NCI-H2227 (cell line): ENCODE results near the gene ID2.

Experiments
- DNase-seq: peaks from one replicate; lab custom pipeline; 2025; ENCODE audit not compliant: unreplicated experiment; lab: John Stamatoyannopoulos, UW

Gene ID2

DNA sequence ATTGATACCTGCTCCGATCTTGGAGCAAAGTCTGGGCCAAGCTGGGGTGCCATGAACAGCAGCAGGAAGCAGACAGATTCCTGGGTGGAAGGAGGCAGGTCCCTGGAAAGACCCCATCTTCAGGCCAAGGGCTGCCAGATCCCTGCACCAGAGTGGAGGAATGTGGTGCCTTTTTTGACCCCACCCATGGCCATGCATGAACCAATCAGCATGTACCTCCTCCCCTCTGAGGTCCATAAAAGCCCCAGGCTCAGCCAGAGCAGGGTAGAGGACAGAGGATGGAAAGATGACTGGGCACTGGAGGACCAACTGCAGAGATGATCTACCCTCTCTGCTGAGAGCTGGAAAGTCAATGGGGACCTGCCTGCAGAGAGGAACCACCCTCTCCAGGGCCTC lies 34.4 kb upstream of the ID2 start:
- no peak for DNase-seq

DNA sequence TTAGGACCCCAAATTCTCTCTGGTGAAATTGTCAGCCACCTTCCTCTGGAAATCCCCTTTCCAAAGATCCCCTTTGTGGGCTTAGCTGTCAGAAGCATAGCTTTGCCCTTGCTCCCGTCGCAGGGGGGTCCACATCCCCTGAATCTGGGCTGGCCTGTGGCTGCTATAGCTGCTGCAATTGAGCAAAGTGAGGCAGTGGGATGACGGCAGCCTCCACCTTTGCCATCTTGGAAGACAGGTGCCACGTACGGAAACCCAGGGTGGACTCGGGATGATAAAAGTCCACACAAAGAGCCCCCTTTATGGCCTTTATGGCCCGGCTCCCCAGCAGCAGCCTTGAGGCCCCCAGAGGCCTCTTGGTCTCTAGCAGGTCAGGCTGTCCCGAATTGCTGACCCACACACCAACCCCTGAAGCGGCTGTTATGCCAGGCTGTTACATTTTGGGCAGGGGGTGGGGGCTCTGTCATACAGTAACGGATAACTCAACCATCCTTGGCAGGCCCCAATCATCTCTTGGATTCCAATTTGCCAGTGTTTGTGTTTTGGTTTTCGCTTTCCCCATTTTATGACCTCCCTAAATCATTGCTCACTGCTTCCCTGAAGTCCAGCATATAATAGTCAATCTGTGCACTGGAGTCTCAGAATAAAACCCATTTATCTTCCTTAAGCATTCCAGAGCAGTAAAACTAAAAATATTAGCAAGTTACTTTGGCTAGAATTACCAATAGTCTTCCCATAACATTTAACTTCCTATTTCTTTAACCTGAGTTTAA lies 33.2 kb upstream of the ID2 start:
- DNase-seq = no peak

DNA sequence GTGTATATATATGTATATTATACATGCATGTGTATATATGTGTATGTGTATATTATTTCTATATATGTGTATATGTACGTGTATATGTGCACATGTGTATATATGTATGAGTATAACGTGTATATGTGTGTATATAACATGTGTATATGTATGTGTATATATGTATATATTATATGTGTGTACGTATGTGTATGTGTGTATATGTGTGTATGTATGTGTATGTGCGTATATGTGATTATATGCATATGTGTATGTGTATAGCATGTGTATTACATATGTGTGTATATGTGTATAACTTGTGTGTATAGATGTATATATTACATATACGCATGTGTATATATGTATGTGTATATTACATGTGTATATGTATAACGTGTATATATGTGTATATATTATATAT lies 32.1 kb upstream of the ID2 start:
- no peak for DNase-seq

DNA sequence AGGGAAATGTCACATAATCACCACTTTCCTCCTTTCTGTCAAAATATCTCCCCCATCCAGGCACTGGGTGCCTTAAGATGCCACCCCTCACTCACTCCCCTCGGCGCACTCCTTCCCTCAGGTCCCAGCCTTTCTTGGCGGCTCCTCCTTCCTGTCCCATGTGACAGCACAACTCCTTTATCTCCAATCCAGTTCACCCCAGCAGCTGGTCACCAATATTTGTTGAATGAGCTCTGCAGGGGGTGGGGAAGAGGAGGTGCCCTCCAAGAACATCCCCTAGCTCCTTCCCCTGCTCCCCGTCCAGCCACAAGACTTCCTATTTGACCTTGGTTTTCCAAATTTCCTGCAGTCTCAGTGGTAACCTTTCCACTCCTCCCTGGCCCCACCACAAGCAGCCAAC lies 31.6 kb upstream of the ID2 start:
- no peak for DNase-seq

DNA sequence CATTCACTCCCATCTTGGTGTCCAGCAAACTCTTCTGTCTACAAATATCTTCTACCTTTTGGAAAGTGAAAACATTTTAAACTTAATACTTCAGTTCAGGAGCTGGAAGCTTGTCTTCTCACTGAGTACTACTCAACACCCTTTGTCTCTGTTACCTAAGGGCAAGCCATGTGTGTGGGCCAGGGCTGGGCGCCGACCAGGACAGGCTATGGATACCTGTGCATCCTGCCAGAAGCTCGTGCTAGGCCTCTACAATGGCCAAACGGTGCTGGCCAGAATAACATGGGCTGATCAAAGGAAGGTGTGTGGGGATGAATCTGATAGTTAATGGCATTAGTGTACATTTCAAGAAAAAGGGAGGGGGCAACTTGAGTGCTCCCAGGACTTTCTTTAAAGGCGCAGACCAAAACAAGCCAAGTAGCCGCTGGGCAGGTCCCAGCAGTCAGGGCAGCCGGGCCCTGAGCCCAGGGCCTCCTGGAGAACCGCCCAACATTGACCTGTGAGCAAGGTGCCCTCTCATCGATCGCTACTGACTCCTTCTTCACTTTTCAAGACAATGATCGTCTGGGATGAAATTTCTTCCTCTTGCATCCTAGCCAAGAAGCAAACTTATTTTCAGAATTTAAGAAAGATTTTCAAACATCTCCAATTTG lies 29.0 kb upstream of the ID2 start:
- DNase-seq = no peak

DNA sequence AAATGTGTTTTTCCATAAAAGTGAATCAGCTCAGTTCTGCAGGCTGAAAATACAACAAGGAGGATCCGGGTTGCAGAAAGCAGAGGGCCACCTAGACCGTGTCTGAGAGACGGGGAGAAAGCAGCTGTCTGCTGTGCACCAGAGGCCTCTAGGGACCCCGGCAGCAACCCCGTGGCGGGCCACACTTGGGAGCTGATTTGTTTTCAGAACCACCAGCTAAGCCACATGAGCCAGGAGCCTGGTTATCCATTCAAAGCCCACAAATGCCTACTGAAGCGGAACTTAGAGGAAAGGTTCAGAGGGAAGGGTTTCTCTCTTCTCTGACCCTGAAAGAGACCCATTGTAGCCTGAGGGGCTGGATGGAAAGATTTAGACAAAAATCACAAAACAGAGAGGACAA lies 28.4 kb upstream of the ID2 start:
- DNase-seq = no peak

DNA sequence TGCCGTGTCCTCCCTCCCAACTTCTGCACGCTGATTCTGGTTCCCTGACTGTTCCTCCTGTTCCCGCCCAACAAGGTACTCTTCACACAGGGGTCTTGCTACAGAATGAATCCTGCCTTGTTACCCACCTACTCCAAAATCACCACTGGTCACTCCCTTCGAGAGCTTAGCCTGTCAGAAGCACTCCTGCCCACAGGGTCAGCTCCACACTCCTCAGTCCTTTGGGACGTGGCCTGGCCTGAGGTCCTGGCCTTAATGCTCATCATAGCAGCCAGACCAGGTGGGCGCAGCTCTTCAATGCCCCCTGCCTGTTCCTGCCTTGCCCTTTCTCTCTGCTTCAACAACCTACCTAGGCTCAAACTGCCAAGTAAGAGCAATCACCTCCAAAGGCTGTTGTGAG lies 27.8 kb upstream of the ID2 start:
- no peak for DNase-seq

DNA sequence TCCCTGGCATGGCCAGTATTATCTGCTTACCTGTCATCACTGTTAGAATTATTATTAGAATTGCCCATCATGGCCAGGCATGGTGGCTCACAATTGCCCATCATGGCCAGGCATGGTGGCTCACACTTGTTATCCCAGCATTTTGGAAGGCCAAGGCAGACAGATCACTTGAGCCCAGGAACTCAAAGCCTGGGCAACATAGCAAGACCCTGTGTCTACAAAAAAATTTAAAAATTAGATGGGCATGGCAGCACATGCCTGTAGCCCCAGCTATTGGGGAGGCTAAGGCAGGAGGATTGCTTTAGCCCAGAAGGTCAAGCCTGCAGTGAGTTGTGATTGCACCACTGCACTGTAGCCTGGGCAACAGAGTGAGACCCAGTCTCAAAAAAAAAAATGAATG lies 27.4 kb upstream of the ID2 start:
- no peak for DNase-seq

DNA sequence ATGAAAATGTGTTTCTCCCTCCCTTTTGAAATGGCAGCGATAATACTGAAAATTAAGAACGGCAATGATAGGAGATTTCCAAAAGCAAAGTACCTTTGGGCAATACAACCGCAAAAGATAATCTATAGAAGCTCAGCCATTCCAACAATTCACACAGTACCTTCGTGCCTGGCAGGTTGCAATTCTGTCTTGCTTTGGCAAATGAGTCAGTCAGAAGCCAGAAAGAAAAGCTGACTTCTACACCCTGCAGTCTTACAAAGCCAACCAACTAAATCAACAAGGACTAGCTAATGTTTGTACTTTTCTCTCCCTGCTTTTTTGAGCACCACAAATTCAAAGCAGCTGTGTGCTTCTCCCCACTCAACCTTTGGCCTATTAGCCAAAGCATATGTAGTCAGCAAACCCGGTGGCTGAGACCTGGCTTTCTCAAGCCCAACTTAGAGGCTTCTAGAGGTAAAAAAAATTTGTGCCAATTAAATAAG lies 25.7 kb upstream of the ID2 start:
- no peak for DNase-seq

DNA sequence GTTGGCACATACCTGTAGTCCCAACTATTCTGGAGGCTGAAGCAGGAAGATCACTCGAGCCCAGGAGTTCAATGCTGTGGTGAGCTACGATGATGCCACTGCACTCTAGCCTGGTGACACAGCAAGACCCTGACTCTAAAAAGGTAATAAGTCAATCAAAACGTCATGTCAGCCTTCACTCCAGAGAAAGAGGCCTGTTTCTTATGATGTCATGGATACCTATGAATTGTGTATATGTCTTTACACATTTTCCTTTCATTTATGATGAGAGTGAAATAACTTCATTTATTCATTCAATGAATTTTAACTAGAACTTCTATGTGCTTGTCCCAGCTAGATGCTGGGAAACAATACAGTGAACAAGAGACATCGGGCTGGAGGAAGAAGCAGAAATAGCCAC lies 25.0 kb upstream of the ID2 start:
- DNase-seq = no peak

DNA sequence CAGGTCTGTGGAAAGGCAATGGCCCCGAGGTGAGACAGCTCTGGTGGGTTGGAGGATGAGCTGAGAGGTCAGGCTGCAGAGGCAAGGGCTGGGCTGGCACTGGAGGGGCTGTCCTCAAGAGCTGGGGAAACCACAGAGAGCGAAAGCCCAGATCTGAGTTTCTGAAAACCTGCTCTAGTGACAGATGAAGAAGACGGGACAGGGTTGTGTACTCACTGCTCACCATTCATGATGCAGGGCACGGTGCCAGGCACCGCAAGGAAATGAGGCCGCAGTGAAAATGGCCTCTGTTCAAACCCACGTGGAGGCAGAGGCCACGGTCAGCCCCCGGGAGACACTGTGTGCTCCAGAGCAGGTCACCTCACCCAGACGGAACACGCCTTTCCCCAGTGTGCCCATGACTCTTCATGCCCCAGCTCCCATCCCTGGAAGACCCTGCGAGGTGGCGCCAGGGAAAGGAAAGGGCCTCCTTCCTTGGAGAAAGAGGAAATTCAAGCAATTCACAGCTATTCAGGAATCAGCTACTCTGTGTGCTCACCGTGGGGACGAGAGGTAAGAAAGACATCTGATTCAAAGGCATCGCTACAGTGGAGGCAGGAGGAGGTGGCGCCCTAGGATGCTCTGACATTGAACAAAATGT lies 24.3 kb upstream of the ID2 start:
- DNase-seq = no peak

DNA sequence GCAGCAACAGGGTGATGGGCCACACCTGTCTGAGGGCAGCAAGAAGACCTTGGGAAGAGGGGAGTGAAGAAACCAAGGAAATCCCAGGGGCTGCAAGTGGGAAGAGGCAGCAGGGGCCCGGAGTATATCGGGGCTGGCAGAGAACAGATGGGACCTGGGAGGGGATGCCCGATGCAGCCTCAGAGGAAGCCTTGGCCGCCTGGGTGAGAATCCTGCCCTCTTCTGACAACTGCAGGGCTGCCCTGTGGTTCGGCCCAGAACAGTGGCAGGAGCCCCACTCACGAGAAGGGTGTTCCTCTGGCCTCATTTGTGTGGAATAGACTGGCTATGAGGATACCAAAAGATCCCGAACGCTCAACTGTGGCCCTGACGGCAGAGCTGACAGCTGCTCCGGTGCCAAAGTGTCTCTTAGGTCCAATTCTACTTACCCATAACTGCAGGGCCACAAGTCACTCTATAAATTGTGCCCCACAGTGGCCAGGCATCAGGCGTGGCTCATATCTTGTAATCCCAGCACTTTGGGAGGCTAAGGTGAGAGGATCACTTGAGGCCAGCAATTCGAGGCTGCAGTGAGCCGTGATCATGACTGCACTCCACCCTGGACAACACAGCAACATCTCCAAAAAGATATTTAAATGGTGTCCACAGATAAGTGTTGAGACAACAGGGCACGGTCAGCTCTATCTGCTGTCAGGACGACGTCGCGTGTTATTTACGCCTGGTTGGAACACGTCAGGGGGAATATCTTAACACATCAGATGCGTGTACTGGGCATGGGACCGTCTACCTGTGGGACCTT lies 23.6 kb upstream of the ID2 start:
- DNase-seq = no peak

DNA sequence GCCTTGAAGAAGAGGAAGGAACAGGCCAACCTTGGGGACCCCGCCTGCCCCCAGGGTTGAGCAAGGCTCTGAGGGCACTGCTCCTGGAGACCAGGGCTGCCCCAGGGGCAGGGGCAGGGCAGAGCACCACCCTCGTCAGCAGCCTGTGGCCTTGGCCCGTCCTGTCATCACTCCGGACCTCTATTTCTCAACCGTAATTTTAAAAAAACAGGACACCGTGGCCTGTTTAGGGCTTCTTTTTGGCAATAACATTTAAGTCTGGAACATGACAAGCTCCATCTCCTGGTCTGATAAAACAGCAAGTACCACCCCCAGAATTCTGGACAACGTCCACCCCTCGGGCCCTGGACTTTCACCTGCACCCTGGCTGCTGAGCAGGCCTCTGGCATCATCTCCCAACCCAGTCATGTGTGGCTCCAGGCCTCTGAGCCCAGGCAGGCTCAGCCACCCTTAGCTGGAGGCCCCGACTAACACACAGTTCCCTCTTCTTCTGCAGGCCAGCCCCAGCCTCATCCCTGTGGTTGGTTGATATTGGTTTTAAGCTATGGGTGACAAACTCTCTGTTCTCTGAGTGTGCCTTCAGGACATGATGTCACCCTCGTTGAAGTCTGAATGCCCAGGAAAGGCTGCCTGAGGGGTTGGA lies 22.6 kb upstream of the ID2 start:
- no peak for DNase-seq

DNA sequence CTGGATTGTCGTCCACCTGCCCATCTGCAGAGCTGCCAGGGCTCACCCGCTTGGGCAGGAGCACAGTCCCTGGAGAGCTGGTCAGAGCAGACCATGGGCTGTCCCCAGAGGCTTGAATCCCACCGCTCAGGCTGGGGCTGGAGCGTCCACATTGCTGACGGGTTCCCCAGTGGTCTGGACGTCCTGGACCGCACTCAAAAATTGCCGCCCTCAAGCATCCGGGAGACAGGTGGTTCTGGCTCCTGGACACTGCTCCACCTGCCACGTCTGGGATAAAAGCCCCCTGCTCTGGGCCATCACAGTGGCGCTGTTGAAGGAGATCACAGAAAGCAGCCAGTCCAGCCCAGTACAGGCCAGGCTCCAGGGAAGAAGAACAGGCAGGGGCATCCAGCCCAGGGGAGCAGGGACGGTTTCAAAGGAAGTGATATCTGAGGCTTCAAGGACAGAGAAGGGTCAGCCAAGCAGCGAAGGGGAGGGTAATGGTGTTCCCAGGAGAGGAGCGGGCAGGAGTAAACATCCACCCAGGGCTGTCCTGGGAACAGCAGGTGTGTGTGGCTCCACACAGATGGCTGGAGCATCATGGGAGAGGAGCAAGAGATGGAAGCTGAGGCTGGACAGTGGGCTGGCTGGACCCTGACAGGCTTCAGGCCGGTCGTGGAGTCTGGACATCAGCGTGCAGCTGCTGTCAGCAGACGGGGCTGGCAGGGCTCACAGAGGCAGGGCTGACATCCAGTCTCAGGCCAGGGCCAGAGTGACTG lies 21.9 kb upstream of the ID2 start:
- DNase-seq = no peak

DNA sequence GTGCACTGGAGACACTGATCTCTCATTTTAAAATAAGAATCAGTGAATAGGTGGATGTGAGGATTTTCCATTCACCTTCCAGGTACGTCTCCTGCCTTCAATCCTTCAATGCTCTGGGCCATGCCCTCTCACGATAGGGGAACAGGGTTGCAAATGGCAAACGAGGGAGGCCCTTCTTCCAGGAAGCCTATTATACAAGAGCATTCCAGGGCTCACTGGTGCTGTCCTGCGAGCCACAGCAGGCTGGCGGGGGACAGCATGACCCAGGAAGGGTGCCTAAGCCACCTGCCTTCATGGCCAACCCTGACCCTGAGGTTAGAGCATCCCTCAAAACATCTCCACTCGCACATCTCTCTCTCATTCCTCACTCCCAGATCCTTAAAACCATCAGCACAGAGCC lies 20.6 kb upstream of the ID2 start:
- DNase-seq = no peak

DNA sequence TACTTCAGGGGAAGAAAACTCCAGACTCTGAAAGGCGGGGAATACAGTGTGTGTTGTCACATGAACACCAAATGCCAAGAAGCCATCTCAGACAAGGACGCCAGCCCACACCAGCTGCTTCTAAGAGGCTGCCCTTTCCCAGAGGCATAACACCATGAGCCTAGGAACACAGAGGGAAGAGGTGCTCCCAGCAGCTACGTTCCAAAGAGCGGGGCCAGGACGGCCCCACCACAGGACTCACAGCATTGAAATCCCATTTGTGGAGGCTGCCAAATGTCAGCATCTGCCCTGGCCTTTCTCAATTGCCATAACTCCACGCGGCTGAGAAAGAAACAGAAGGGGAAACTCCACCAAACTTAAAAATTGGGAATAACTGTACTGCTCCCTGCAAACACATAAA lies 20.1 kb upstream of the ID2 start:
- DNase-seq = no peak

DNA sequence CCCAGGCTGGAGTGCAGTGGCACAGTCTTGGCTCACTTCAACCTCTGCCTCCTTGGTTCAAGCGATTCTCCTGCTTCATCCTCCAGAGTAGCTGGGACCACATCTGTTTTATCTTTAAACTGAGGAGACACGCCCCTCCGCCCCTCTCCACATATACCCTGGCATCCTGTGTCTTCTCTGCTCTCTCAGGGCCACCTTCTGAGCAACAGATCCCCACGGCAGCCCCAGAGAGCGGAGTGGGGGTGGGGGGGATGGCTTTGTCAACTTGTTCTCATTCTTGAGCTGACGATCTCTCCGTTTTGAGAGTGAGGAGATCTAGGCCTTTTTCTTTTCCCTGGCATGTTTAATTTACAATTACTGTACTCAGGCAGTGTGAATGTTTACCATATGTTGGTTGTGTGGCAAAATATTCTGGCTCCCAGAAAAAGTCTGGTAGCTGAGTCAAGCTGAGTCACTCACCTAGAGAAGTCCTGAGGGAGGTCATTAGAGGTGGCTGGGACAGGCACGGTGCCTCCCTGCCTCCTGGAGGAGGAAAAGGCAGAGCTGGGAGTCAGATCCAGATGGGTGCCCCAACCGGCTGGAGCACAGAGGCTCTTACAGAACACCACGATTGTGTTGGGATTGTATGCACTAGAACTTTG lies 19.5 kb upstream of the ID2 start:
- DNase-seq = no peak

DNA sequence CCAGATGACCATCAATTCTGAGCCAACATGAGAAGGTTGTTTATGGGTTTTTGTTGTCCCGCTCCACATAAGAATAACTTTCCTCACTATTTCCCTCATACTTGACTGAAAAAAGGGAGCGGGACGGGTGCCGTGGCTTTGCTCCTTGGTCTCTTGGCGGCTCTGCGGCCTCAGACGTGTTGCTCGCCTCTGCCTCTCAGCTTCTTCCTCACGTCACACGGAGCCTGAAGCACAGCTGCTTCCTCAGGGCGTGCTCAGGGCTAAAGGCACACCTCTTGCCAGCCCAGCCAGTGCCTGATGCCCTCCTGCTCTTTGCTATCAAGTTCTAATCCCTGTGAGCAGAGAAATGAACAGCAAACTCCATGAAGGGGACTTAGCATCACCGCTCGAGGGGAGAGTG lies 17.9 kb upstream of the ID2 start:
- DNase-seq = no peak

DNA sequence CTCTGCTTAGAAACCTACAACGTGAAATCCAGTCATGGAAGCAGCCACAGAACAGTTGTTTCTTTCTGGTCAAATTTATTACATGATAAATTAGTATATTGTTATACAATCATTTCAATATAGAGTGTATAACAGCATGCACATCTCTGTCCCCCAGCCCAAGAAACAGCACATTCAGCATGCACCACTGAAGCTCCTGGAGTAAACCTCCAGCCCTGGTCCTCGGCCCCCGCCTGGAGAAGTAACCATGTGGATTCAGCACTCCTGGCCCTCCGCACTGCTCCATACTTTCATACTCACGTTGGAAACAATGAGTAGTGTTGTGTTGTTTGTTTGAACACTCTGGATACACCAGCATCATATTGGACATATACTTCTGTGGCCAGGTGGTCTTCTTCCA lies 15.3 kb upstream of the ID2 start:
- DNase-seq = no peak
